DMS 273 (cell line): ENCODE results near the gene SLC6A7.

Experiments
- DNase-seq: peaks from one replicate; lab custom pipeline; 2025; ENCODE audit not compliant: unreplicated experiment; lab: John Stamatoyannopoulos, UW

SLC6A7 gene

DNA sequence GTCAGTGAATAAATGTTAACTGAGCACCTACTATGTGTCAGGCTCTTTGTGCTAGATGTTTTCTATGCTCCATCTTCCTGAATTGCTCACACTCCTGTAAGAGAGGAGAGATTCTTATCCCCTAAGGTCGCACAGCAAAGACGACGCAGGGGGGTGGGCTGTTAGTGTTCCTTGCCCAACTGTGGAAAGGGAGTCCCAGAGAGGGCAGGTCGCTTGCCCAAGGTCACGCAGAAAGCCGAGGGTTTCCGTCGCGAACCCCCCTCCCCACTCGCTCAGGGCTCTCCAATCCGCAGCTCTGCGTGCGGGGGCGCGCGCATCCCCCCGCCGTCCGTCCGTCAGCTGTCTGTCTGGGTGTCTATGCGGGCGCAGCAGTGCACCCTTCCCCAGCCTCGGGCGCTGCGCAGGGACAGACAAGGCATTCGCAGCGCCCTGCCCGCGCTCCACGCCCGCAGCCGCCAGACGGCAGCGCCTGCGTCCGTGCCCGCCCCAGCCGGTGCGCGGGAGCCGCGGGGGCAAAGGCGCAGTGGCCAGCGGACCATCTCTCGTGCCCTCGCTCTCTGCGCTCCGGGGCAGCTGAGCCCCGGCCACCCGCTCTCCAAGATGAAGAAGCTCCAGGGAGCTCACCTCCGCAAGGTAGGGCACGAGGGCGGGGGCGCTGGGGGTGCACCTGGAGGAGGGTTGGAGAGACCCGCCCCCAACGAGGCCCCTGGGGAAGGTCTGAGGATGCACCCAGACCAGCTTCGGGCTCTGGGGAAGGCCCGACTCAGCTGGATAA is at the start of gene SLC6A7:
Gene SLC6A7 (plus strand): TSS at position 335 of the 775 bp plus-strand sequence. CDS start 266 bp downstream, at position 601.
- no peak for DNase-seq

DNA sequence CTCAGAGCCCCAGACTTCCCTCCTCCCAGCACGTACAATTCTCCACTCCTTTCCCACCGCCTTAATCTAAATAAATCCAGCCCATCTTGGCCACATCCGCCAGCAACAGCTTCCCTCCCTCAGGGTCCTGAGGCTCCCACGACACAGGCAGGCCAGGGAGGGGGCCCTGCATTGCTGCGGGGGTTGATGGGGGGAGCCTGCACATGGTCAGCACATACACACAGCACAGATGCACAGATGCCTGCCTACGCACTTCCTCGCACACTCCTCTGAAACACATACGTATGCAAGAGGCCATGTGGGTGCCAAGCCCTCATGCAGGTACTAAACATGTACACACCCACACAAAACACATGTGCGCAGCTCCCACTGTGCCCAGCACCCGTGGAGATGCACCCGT is 49.0 kb upstream of the SLC6A7 start:
- DNase-seq: no peak

DNA sequence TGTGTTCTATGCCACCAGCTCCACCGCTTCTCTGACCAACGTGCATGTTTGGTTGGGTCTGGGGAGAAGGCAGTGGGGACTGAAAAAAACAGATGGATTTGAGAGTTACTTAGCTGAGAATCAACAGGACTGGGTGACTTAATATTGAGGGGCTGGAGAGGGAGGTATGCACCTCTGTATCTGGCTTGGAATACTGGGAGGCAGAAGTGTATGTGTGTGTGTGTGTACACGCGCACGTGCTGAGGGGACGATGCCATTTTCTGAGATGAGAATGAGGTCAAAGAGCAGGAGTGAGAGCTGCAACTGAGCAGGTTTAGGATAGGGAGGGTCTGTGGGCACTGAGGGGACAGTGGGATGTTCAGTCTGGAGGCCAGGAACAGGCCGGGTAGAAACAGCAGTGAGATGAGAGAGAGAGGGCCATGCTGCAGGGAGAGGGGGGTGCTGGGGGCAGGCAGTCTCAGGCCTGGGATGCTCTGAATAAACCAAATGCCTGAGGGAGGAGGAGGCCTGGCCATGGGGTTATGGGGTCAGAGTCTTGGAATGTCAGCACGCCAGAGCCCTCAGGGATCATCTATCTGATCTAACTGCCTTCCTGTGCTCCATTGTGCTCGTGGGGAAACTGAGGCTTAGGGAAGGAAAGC is 48.2 kb upstream of the SLC6A7 start:
- DNase-seq: no peak

DNA sequence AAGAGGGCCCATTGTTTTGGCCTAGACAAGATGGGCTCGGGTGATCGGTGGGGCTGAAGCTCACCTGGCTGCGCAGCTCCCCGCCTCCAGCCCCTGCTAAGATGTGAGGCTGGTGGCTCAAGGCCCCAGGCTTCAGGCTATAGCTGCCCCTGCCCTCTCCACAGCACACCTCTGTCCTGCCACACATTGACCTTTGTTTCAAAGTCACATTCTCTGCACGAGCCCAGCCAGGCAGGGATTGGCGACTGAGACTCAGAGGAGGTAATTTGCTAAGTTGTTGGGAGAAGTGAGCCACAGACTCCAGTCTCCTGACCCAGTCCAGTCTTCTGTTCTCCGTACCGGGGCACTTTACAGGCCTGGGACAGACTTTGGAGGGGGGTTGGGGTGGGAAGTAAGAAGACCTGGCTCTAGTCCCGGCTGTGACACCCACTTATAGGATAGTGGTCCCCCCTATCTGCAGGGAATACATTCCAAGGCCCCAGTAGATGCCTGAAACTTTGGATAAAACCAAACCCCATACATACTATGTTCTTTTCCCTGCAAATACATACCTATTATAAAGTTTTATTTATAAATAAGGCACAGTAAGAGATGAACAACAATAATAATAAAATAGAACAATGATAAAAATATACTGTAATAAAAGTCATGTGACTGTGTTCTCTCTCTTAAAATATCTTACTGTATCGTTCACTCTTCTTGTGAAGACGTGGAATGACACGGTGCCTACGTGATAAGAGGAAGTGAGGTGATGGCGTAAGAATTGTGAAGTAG is 47.5 kb upstream of the SLC6A7 start:
- DNase-seq: no peak

DNA sequence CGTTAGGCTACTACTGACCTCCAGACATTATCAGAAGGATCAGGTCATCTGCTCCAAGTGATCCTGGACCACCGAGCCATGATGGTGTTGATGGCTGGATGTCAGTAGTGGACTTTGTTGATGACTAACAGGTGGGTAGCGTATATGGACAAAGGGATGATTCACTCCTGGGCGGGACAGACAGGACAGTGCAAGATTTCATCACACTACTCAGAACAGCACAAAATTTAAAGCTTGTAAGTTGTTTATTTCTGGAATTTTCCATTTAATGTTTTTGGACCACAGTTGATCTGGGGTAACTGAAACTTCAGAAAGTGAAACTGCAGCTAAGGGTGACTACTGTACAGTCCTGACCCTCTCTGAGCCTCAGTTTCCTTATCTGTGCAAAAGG is 46.9 kb upstream of the SLC6A7 start:
- no peak for DNase-seq

DNA sequence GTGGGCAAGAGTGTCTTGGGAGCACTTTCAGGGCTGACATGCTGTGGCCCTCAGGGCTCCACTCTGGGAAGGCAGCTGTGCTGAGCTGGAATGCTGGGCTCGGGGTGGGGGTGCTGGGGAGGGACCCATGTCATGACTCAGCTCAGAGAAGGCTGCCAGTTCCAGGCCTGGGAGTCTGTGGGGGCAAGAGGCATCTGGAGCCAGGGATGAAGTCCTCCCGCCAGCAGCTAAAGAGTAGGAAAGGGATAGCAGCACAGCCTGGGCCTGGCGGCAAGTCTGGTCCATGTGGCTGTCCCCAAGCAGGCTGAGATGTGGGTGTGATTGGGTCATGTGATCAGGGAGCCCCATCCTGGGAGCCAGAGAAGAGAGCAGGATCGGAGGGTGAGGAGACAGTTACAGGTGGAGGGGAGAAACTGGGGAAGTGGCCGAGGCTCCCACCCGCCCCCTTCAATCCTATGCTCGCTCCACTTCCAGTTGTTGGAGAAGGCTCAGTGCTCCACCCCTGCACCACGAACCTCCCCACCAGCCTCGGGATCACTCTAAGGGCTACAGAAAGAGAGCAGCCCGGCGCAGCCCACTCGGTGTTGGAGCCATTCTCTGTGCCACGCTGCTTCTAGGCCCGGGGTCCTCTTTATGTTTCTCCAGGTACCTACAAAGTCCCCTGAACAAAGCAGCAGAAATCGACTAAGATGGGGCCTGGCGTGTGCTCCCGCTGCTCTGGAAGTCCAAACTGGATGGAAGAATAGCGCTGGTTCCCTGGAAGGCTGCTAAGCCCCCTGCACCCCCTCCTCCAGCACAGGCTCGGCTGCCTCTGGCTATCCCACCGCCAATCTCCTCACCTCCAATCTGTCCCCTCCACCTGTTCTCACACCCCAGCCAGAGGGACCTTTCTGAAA is 46.3 kb upstream of the SLC6A7 start:
- peak; percentile 57 for DNase-seq

DNA sequence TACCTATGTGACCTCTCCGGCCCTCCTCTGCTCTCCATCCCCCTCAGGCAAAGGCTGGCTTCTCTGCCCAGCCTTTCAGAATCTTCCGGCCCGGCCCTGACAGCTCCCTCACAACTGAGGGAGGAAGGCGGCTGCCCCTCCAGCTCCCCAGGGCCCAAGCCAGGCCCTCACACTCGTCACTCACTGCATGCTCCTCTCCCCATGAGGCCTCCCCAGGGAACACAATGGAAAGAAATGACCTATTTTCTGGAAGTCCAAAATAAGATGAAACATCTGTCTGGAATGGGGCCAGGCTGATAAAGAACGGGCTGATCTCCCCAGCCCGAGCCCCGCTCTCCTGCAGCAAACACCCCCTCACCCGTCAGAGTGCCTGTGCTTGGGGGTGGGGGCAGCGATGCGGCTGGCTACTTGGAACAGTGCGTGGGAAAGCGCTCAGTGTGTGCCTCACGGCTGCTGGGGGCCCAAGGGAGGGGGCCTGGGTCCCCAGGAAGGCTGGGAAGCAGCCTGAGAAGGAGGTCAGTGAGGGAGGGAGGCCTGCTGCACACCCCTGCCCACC is 45.5 kb upstream of the SLC6A7 start:
- DNase-seq: no peak

DNA sequence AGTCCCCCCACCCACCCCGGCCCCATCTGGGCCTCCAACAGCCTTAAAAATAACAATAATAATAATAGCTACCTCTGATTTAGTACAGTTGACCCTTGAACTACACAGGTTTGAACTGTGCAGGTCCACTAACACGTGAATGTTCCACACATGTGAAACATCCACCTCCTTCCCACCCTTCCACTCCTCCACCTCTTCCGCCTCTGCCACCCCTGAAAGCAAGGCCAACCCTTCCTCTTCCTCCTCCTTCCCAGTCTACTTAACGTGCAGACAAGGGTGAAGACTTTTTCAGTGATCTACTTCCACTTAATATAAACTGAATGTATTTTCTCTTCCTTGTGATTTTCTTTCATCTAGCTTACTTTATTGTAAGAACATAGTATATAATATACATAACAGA is 45.0 kb upstream of the SLC6A7 start:
- no peak for DNase-seq

DNA sequence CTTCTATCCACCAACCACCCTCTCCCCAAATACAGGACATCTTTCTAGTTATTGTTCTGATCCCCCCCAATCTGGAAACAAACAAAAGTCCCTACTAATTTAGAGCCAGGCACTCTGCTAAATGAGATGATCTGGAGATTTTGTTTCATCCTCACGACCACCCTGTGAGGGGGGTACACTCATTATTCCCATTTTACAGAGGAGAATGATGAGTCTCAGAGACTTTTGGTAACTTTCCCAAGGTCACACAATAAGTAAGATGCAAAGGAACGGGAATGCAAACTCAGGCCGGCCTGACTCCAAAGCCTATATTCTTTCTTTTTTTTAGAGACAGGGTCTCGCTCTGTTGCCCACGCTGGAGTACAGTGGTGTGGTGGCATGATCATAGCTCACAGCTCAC is 43.6 kb upstream of the SLC6A7 start:
- no peak for DNase-seq

DNA sequence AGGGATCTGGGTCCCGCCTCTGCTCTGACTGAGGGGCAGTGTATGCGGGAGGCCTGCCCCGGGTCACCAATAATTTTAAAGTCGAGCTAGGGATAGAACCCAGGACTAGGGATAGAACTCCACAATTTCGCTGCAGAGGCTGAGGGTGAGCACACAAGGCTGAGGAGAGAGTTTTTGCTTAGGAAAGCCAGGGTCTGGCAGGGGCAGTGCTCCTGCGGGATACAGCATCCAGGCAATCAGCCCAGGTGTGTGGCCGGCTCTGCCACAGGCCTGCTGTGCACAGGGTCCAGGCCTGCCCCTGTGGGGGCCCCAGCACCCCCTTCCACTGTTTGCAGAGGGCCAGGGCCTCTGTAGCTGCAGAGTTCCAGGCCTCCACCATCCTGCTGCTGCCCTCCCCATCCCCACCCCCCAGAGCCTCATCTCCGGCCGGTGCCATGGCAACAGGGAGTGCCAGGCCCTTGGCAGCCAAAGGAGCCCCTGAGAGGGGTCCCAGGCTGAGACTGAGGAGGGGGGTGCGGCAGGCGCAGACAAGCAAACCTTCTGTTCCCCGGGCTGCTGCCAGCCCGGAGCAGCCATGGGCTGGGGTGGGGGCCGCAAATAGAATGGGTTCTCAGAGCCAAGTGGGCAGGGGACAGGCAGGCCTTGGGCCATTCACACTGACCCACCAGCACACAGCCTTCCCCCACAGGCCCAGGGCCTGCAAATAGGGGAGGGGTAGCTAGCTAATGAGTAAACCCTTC is 42.8 kb upstream of the SLC6A7 start:
- peak; percentile 23 for DNase-seq

DNA sequence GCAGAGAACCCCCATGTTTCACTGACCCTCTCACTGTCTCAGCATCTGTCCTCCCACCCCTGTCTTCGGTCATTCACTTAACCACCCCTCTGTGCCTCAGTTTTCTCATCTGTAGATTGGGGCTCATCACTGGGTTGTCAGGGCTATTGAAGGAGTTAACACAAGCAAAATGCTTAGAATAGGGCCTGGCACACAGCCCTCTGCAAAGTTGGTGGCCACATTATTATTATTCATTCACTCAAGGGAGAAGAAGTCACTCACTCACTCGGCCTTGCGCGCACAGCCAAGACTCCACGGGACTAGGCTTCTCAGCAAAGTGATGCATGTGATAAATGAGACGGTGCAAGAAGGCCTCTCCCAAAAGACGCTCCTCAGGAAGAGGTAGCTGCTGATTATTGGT is 42.2 kb upstream of the SLC6A7 start:
- no peak for DNase-seq

DNA sequence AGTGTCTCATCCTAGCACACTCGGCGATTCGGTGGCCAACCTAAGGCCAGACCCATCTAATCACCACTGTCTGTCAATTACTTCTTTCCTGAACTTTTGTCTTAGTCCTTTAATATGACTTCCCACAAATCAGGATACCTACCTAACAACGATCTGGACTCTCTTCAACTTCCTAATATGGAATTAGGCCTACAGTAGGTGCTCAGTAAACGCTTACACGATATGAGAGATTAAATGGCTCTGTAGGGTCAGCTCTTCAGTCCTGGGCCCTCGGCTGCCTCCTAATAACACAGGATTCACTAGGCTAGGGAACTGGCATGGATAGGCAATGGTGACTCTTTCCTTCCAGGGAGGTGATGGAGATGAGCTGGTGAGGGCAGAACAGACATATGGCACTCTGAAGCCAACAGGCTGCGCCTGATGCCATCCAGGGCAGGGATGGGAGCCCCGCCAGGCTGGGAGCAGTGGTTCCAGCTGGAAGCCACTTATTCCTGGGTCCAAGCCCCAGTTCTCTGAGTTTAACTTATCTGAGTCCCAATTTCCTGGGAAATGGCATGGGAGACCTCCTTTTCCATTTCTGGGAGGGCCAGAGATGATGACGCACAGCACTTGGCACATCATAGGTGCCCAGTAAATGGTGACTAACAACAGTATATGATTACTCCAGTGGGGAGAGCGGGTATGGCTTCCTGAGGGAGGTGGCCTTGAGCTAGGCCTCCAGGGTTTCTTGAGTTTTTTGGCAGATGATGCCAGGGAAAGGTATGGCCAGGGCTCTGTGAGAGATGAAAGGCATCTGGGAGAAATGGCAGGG is 41.5 kb upstream of the SLC6A7 start:
- peak; percentile 52 for DNase-seq

DNA sequence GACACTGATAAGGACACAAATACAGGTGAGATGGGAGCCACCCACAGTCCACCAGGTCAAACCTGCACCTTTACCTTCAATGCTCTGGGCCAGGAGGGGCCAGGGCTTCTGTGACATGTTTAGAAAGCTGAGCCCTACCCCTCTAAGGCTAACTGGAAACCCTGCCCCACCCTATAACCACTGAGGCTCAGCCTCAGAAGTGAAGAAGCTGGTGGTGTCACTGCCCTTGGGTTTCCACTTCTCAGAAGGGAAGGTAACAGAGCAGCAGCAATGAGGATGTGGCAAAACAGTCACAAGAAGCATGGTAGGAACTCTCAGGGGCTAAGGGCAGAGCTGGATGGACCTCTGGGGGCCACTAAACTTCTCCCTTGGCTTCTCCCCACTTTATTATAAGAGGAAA is 40.2 kb upstream of the SLC6A7 start:
- DNase-seq: no peak

DNA sequence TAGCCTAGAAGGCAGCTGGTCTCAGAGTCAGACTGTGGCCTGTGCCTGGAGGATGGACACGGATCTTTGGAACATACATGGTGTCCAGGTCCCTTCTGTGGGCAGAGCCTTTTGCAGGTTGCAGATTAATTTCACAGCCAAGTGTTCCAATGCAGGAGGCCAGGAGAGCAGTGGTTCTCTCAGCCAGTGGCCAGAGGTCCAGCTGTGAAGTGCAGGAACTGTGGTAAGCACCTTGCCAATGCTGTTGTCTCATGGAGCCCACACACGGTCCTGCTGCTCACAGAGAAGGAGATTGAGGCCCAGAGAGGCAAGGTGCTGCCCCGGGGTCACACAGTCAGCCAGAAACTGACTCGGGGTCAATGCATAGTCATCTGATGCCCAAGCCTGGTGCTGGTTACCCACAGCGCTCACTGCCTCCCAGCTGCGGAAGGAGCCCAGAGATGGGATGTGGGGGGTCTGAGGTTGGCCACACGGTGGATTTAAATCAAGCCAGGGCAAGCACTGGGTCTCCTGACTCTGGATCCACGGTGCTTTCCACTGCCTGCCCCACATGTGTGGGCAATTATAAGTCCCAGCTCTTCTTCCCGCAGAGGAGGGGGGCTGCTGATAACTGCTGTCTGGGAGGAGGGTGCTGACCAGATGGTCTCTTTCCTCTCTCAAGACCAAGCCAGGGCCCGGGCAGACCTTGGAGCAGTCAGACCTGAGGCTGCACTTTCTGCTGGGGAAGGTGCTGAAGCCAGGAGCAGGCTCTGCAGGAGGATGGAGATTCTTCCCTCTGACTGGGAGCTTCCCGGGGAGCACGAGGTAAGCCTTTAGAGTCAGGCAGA is 37.0 kb upstream of the SLC6A7 start:
- DNase-seq: peak; percentile 49

DNA sequence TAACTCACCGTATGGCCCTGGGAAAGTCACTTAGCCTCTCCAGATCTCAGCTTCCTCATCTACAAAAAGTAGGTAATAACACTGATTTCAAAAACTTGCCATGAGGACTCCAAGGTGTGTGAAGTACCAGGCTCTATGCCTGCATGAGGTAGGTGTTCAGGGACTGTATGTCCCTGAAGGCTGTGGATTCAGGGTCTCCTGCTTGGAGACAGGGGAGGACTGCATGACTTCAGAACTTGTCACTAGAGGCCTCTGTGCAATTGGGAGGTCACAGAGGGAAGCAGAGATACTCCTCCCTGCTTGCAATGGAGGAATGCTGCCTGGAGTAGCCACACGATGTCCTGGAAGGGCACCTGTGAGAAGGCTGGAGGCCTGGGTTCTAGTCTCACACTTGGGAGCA is 36.4 kb upstream of the SLC6A7 start:
- DNase-seq: no peak

DNA sequence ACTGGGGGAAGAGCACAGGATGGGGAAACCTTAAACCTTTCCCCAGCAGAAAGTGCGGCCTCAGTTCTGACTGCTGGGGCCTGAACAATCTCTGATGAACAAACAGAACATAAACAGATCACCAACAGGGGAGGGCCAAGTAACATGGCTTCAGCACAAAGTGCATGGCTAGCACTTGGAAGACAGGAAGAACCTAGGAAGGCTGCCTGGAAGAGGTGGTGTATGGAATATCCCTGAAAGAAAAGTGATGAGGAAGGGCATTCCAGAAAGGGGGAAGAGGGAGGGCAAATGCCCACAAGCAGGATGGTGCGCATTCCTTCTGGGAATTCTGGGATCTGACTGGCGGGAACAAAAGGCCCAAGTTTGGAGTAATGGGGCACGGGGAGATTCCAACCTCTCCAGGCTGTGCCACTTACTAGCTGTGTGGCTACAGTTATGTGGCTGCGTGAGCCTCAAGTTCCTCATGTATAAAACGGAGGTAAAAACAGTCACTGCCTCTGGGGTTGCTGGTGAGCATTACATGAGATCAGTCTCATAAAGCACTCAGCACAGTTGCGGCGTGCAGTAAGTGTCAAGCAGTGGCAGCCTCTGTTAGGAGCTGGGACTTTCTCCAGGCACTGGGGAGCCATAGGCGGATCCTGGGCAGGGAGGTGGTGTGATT is 35.8 kb upstream of the SLC6A7 start:
- peak; percentile 34 for DNase-seq

DNA sequence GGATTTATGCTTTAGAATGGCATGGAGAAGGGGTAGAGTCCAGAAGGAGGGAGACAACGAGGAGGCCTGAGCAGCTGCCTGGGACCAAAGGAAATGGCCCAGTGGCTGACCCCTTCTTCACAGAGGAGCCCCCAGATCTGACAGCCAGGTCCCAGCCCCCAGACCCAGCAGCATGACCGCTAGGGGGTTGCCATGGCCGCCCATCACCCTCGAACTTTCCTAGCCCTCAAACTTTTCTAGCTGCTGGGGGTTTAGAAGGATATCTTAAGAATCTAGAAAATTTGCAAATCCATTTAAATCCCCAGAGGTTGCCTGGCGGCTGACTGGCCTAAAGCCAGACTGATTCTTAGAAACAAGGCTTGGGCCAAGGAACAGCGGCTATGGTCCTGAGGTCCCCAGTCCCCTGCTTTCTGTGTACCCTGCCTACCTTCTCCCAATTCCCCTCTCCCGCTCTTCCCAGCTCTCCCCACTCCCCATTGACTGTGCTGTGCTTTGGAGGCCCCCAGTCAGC is 35.2 kb upstream of the SLC6A7 start:
- DNase-seq: peak; percentile 27
